K562 (cell line): ENCODE results near the gene ITPR1. TPM values are rescaled to one million over a fixed set of nuclear protein-coding genes. Genes with fewer than 3 reads are reported as not detected.
A peak's percentile ranks its signal among the peaks of the same experiment; 100 is the strongest.

Experiments used
- ARID1B ChIP-seq: fragments of 450-650 bp; IDR thresholded peaks from 2 replicates; pipeline ENCODE4 v1.6.1; 2016; ENCODE audit warnings: antibody characterized with exemption, mild to moderate bottlenecking, inconsistent platforms
- ATF1 ChIP-seq, 2 experiments: fragments of 450-650 bp in 1 of 2; IDR thresholded peaks; 2 replicates each; pipeline ENCODE4 v1.6.1; 2016; ENCODE audit warnings: missing compliant biosample characterization in 1 of 2, missing genetic modification characterization in 1 of 2
- ATF7 ChIP-seq: fragments of 450-650 bp; IDR thresholded peaks from 2 replicates; pipeline ENCODE4 v1.7.1; 2014; ENCODE audit warnings: mild to moderate bottlenecking, moderate library complexity
- CTBP1 ChIP-seq: fragments of 450-650 bp; IDR thresholded peaks from 2 replicates; pipeline ENCODE4 v1.6.1; 2016; ENCODE audit warnings: borderline replicate concordance
- DPF2 ChIP-seq: fragments of 450-650 bp; IDR thresholded peaks from 2 replicates; pipeline ENCODE4 v1.6.1; 2016
- EP300 ChIP-seq: IDR thresholded peaks from 2 replicates; pipeline ENCODE4 v1.6.1; 2012; ENCODE audit warnings: low read length, improper control_type of control experiment
- ETV1 ChIP-seq: fragments of 450-650 bp; conservative IDR thresholded peaks from 2 replicates; pipeline ENCODE4 v1.6.1; 2016; ENCODE audit warnings: missing genetic modification characterization, control low read depth, low read depth, missing compliant biosample characterization
- HDAC1 ChIP-seq, 2 experiments: fragments of 450-650 bp; IDR thresholded peaks; 2 replicates each; pipeline ENCODE4 v1.6.1; 2016 to 2017; ENCODE audit warnings: inconsistent platforms in 1 of 2, mild to moderate bottlenecking in 1 of 2, moderate library complexity in 1 of 2
- HEY1 ChIP-seq: fragments of 250-450 bp; sonication (Bioruptor Pico); IDR thresholded peaks from 2 replicates; pipeline ENCODE4 v1.5.0; 2020; ENCODE audit warnings: mild to moderate bottlenecking, moderate library complexity, borderline replicate concordance
- LEF1 ChIP-seq: fragments of 450-650 bp; IDR thresholded peaks from 2 replicates; pipeline ENCODE4 v1.6.1; 2016; ENCODE audit warnings: mild to moderate bottlenecking
- NCOA1 ChIP-seq: fragments of 450-650 bp; IDR thresholded peaks from 2 replicates; pipeline ENCODE4 v1.6.1; 2016; ENCODE audit warnings: low read depth
- NR2C2 ChIP-seq, 2 experiments: fragments of 200-800 bp in 1 of 2; sonication (Bioruptor generic) in 1 of 2; sonication (generic) in 1 of 2; formaldehyde crosslinking in 1 of 2; IDR thresholded peaks; 2 replicates each; pipeline versions ENCODE4 v1.6.1 to v1.8.0; 2016 to 2022; ENCODE audit warnings: mild to moderate bottlenecking in 1 of 2, missing compliant biosample characterization in 1 of 2, missing genetic modification characterization in 1 of 2, missing genetic modification reagents in 1 of 2
- SREBF2 ChIP-seq: sonication (generic); formaldehyde crosslinking; IDR thresholded peaks from 2 replicates; pipeline ENCODE4 v1.4.0; 2020; ENCODE audit warnings: mild to moderate bottlenecking, missing genetic modification reagents
- ZNF124 ChIP-seq: sonication (generic); formaldehyde crosslinking; IDR thresholded peaks from 2 replicates; pipeline ENCODE4 v1.8.1; 2022; ENCODE audit warnings: missing genetic modification reagents
- ZNF134 ChIP-seq: fragments of 250-450 bp; sonication (Bioruptor Pico); conservative IDR thresholded peaks from 2 replicates; pipeline ENCODE4 v1.4.0; 2020
- ZNF140 ChIP-seq: fragments of 250-450 bp; sonication (Bioruptor Pico); IDR thresholded peaks from 2 replicates; pipeline ENCODE4 v1.8.0; 2021; ENCODE audit warnings: moderate library complexity, mild to moderate bottlenecking, inconsistent platforms
- ZNF282 ChIP-seq: sonication (generic); formaldehyde crosslinking; IDR thresholded peaks from 2 replicates; pipeline ENCODE4 v1.8.1; 2023; ENCODE audit warnings: missing genetic modification reagents
- polyA plus RNA-seq, 8 experiments: library from polyadenylated mRNA; depleted of rRNA in 4 of 8; stranded (reverse) in 5 of 8; unstranded in 3 of 8; fragments of >200 nt; fragmentation: Nextera tagmentation in 2 of 8; fragmentation: Illumina TruSeq in 1 of 8; extraction: Ambion mirVana in 2 of 8; extraction: Trizol in 1 of 8; gene quantifications; 2 replicates each; pipeline versions ENCODE4 v1.2.1 to v1.2.3, GENCODE V29; 2011 to 2014; ENCODE audit warnings: inconsistent platforms in 1 of 8, missing spikeins in 1 of 8
- total RNA-seq, 7 experiments: library from RNA; depleted of rRNA in 6 of 7; stranded (reverse); fragments of >200 nt in 6 of 7; fragmentation: Illumina TruSeq in 2 of 7; extraction: Trizol in 2 of 7; gene quantifications; 2 replicates each; pipeline versions ENCODE4 v1.2.1 to v1.2.3, GENCODE V29; 2011 to 2021; ENCODE audit warnings: low replicate concordance in 1 of 7
- TF ChIP-seq, protein P1 (sequence below), 2 experiments: IDR thresholded peaks in 1 of 2; conservative IDR thresholded peaks in 1 of 2; 2 replicates each; pipeline ENCODE4 v1.6.1; 2016; ENCODE audit warnings: low read depth in 2 of 2, mild to moderate bottlenecking in 1 of 2, missing compliant biosample characterization in 1 of 2, missing genetic modification characterization in 1 of 2, moderate library complexity in 1 of 2
- TF ChIP-seq, protein P2 (sequence below): fragments of 450-650 bp; IDR thresholded peaks from one replicate; pipeline ENCODE4 v1.6.1; 2018; ENCODE audit warnings: mild to moderate bottlenecking, moderate library complexity; ENCODE audit not compliant: partially characterized antibody
- TF ChIP-seq, protein P3 (sequence below), 2 experiments: fragments of 200-800 bp in 1 of 2; sonication (Bioruptor generic) in 1 of 2; sonication (generic) in 1 of 2; formaldehyde crosslinking in 1 of 2; IDR thresholded peaks in 1 of 2; conservative IDR thresholded peaks in 1 of 2; 2 replicates each; pipeline versions ENCODE4 v1.5.0 to v1.6.1; 2016 to 2020; ENCODE audit warnings: missing compliant biosample characterization in 1 of 2, missing genetic modification characterization in 1 of 2, missing genetic modification reagents in 1 of 2

Gene ITPR1
- total and polyA plus RNA-seq, 9 of the 15 experiments (the other 6 are each of a cell fraction or from before 2014, with no cell fraction given), result 22.4 to 40.0 (median 27.4) TPM

DNA sequence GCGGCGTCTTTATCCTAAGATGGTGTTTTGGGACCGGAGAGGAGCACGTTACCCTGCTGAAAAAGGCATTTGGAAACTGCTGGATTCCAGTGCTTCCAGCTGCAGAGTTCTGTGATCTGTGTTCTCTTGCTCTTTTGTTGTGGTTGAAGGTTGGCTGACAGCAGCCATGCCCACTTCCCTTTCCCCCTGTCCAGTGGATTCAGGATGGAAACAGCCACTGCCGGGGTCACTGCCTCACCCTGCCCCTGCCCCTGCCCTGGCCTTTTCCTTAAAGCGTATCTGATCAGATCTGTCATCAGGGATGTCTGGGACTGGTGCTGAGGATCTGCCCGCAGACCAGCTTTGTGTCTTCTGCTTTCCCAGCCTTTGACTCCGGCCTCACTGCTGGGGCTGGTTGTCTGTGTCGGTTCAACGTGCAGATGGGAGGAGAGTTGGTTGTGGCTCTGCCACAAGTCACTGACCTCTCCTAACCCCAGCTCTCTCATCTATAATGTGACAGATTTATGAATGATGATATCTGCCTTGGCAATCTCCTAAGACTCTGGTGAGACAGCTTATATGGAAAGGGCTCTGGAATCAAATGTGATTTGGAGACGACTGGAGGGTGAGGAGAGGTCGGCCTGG, 266.7 kb downstream of the ITPR1 start (continued):
- TF ChIP-seq, protein P1, sequence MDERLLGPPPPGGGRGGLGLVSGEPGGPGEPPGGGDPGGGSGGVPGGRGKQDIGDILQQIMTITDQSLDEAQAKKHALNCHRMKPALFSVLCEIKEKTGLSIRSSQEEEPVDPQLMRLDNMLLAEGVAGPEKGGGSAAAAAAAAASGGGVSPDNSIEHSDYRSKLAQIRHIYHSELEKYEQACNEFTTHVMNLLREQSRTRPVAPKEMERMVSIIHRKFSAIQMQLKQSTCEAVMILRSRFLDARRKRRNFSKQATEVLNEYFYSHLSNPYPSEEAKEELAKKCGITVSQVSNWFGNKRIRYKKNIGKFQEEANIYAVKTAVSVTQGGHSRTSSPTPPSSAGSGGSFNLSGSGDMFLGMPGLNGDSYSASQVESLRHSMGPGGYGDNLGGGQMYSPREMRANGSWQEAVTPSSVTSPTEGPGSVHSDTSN (CRISPR knock-in tag; IDR thresholded peaks at IDR 0.05; ENCODE audit: low read depth), result no peak
- TF ChIP-seq, protein P1 (tag; conservative IDR thresholded peaks at IDR 0.05; ENCODE audit: low read depth), result peak; percentile 98
- TF ChIP-seq ATF1 (CRISPR knock-in tag; IDR thresholded peaks at IDR 0.05) (no peak), ATF1 (tag; IDR thresholded peaks at IDR 0.05) (peak; percentile 46), EP300 (peak; percentile 75), SREBF2 (no peak), CTBP1 (peak; percentile 81; the same call in 1 of the 2 replicates), NCOA1 (peak; percentile 39; the same call in 1 of the 2 replicates), LEF1 (peak; percentile 84), ARID1B (peak; percentile 59), HEY1 (0 out of 2 replicates have a peak, but pooled peaks have one; percentile 6), NR2C2 (CRISPR knock-in tag; IDR thresholded peaks at IDR 0.05) (no peak), NR2C2 (tag; IDR thresholded peaks at IDR 0.05) (peak; percentile 89), HDAC1 (IDR thresholded peaks at IDR 0.05) (0 out of 4 replicates have a peak, but pooled peaks of 1 of the 2 experiments have one; percentile 14), ETV1 (tag) (0 out of 2 replicates have a peak, but pooled peaks have one; percentile 3), ZNF124 (CRISPR knock-in tag) (no peak), ZNF134 (CRISPR knock-in tag) (0 out of 2 replicates have a peak, but pooled peaks have one; percentile 11), ZNF140 (CRISPR knock-in tag) (no peak), ZNF282 (no peak), DPF2 (peak; percentile 53; the same call in 1 of the 2 replicates), ATF7 (peak; percentile 39; the same call in 1 of the 2 replicates)
- TF ChIP-seq, protein P2, sequence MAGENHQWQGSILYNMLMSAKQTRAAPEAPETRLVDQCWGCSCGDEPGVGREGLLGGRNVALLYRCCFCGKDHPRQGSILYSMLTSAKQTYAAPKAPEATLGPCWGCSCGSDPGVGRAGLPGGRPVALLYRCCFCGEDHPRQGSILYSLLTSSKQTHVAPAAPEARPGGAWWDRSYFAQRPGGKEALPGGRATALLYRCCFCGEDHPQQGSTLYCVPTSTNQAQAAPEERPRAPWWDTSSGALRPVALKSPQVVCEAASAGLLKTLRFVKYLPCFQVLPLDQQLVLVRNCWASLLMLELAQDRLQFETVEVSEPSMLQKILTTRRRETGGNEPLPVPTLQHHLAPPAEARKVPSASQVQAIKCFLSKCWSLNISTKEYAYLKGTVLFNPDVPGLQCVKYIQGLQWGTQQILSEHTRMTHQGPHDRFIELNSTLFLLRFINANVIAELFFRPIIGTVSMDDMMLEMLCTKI, result no peak
- TF ChIP-seq, protein P3, sequence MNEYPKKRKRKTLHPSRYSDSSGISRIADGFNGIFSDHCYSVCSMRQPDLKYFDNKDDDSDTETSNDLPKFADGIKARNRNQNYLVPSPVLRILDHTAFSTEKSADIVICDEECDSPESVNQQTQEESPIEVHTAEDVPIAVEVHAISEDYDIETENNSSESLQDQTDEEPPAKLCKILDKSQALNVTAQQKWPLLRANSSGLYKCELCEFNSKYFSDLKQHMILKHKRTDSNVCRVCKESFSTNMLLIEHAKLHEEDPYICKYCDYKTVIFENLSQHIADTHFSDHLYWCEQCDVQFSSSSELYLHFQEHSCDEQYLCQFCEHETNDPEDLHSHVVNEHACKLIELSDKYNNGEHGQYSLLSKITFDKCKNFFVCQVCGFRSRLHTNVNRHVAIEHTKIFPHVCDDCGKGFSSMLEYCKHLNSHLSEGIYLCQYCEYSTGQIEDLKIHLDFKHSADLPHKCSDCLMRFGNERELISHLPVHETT (CRISPR knock-in tag; conservative IDR thresholded peaks at IDR 0.05 in 1 of 2, IDR thresholded peaks at IDR 0.05 in 1 of 2), result peak in 1 of 2 experiments; percentile 61; a peak in 2 of 4 replicates
